Measurements from ENCODE around the gene ZNF18. TPM values are rescaled to one million over a fixed set of nuclear protein-coding genes. Genes with fewer than 3 reads are reported as not detected.
"Not testable (repeated sequence)": the region's sequence is repeated elsewhere in the genome, so short reads cannot be mapped to it uniquely, and the experiment has no call there.

Gene ZNF18
- total RNA-seq, 2 experiments from 2014 or later = 9.1 TPM

- Histone ChIP-seq H2AFZ (ENCODE audit: low read length) (no peak overlapping the region), H3K4me2 (ENCODE audit: low read length) (no peak overlapping the region), H3K27ac (ENCODE audit: low read depth, low read length, poor library complexity, severe bottlenecking) (no peak overlapping the region), H3K9me2 (ENCODE audit: insufficient read depth, low read length) (no peaks in the 10 kb centered on the region), H3K4me1 (ENCODE audit: insufficient read depth, low read length, poor library complexity, severe bottlenecking) (no peaks in the 10 kb centered on the region), H3K36me3 (ENCODE audit: insufficient read depth, low read length) (no peaks in the 10 kb centered on the region), H4K20me1 (ENCODE audit: insufficient read depth, low read length) (no peaks in the 10 kb centered on the region), H3K79me2 (ENCODE audit: insufficient read depth, low read depth, low read length) (no peaks in the 10 kb centered on the region), H3K9me3 (ENCODE audit: low read length) (no peaks in the 10 kb centered on the region), H3K4me3 (ENCODE audit: low read depth, low read length, poor library complexity, severe bottlenecking) (no peak overlapping the region)
- CTCF ChIA-PET (ENCODE audit: unreplicated experiment) = no interaction called here
- no TSS peak for BruUV-seq (replicated peaks)
- no peak for TF ChIP-seq EZH2phosphoT487 (IDR thresholded peaks at IDR 0.05; ENCODE audit: borderline replicate concordance, low read depth, low read length)
- TF ChIP-seq, protein P1, sequence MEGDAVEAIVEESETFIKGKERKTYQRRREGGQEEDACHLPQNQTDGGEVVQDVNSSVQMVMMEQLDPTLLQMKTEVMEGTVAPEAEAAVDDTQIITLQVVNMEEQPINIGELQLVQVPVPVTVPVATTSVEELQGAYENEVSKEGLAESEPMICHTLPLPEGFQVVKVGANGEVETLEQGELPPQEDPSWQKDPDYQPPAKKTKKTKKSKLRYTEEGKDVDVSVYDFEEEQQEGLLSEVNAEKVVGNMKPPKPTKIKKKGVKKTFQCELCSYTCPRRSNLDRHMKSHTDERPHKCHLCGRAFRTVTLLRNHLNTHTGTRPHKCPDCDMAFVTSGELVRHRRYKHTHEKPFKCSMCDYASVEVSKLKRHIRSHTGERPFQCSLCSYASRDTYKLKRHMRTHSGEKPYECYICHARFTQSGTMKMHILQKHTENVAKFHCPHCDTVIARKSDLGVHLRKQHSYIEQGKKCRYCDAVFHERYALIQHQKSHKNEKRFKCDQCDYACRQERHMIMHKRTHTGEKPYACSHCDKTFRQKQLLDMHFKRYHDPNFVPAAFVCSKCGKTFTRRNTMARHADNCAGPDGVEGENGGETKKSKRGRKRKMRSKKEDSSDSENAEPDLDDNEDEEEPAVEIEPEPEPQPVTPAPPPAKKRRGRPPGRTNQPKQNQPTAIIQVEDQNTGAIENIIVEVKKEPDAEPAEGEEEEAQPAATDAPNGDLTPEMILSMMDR (conservative IDR thresholded peaks at IDR 0.05; ENCODE audit: low read length) = no peak
- no peak for DNase-seq (ENCODE audit: low spot score)
- POLR2A ChIA-PET = no interaction called here
- intact Hi-C loops (cut with micrococcal nuclease; ENCODE audit: unreplicated experiment) = no loop called here
Measured at GRCh38 chr17:11944587-11944986, 52.7 kb downstream of the ZNF18 start.

DNA sequence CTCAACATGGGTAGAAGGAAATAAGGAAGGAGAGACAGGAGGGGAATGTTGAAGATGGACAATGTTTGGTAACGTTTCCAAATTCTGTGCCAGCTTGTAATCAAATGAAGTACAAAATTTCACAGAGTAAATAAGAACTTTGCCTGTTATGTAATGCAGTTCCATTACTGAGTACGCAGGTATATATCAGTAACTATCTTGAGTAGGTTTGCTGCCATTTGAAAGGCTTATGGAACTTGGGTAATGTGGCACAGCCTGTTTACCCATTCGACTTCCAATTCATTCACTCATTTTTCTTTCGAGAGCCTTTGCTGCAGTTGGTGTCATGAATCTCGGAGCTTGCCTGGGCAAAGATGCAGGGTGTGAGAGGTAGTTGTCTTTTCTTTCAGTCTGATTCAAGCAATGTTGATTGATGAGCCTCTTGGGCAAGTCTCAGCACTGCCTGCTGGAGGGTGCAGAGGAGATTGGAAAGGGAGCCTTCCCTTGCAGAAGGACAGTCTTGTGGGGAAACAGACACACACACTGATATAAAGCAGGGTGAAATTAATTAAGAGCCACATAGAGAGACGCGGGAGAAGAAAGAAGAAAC, 53.4 kb downstream of the ZNF18 start:
- H3K4me3 ChIP-seq (ENCODE audit: low read depth, low read length, poor library complexity, severe bottlenecking) = no peak overlapping the region
- no peaks in the 10 kb centered on the region for H3K4me1 ChIP-seq (ENCODE audit: insufficient read depth, low read length, poor library complexity, severe bottlenecking)
- H3K9me3 ChIP-seq (ENCODE audit: low read length) = no peaks in the 10 kb centered on the region
- no peaks in the 10 kb centered on the region for H4K20me1 ChIP-seq (ENCODE audit: insufficient read depth, low read length)
- H3K79me2 ChIP-seq (ENCODE audit: insufficient read depth, low read depth, low read length) = no peaks in the 10 kb centered on the region
- ChIA-PET CTCF (ENCODE audit: unreplicated experiment) (no interaction called here), POLR2A (no interaction called here)
- no peak overlapping the region for H3K4me2 ChIP-seq (ENCODE audit: low read length)
- intact Hi-C loops (cut with micrococcal nuclease; ENCODE audit: unreplicated experiment) = no loop called here
- DNase-seq (ENCODE audit: low spot score) = no peak
- BruUV-seq (replicated peaks) = no TSS peak
- no peak overlapping the region for H3K27ac ChIP-seq (ENCODE audit: low read depth, low read length, poor library complexity, severe bottlenecking)
- TF ChIP-seq, protein P1 (conservative IDR thresholded peaks at IDR 0.05; ENCODE audit: low read length) = no peak
- no peak for TF ChIP-seq EZH2phosphoT487 (IDR thresholded peaks at IDR 0.05; ENCODE audit: borderline replicate concordance, low read depth, low read length)
- H3K9me2 ChIP-seq (ENCODE audit: insufficient read depth, low read length) = no peaks in the 10 kb centered on the region
- no peaks in the 10 kb centered on the region for H3K36me3 ChIP-seq (ENCODE audit: insufficient read depth, low read length)
- H2AFZ ChIP-seq (ENCODE audit: low read length) = no peak overlapping the region

DNA sequence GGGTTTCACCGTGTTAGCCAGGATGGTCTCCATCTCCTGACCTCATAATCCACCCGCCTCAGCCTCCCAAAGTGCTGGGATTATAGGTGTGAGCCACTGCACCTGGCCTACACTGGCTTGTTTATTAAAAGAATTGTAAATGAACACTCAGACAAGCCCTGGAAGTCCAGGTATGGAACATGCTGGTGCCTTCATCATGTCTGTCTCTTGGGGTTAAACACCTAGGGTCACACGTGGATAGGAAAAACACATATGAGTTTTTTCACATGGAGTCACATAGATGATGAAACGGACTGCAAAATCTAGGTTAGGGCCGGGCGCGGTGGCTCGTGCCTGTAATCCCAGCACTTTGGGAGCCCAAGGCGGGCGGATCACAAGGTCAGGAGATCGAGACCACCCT, 54.2 kb downstream of the ZNF18 start:
- BruUV-seq (replicated peaks) = not testable (repeated sequence)

More for the DNA sequence above, 54.2 kb downstream of the ZNF18 start:
- H2AFZ ChIP-seq (ENCODE audit: low read length); H4K20me1 ChIP-seq (ENCODE audit: insufficient read depth, low read length); intact Hi-C loops (cut with micrococcal nuclease; ENCODE audit: unreplicated experiment); H3K79me2 ChIP-seq (ENCODE audit: insufficient read depth, low read depth, low read length); H3K9me2 ChIP-seq (ENCODE audit: insufficient read depth, low read length); H3K4me1 ChIP-seq (ENCODE audit: insufficient read depth, low read length, poor library complexity, severe bottlenecking); H3K9me3 ChIP-seq (ENCODE audit: low read length); H3K36me3 ChIP-seq (ENCODE audit: insufficient read depth, low read length); H3K4me2 ChIP-seq (ENCODE audit: low read length); POLR2A ChIA-PET; H3K4me3 ChIP-seq (ENCODE audit: low read depth, low read length, poor library complexity, severe bottlenecking); CTCF ChIA-PET (ENCODE audit: unreplicated experiment); DNase-seq (ENCODE audit: low spot score); H3K27ac ChIP-seq (ENCODE audit: low read depth, low read length, poor library complexity, severe bottlenecking): not testable (repeated sequence)
